ENCODE results near the gene NBL1.

- TF ChIP-seq POLR2A (IDR thresholded peaks at IDR 0.05; ENCODE audit: low read depth, low read length) (no peak), POLR2AphosphoS5 (IDR thresholded peaks at IDR 0.05; ENCODE audit: low read depth, low read length) (no peak)
Observed at GRCh38 chr1:19656780-19657466, 12.8 kb downstream of the NBL1 start.
